ENCODE results near the gene DNAL1. TPM values are rescaled to one million over a fixed set of nuclear protein-coding genes. Genes with fewer than 3 reads are reported as not detected.

The DNAL1 gene
- total RNA-seq, 1 donor from 2014 or later: 18.1 TPM

DNA sequence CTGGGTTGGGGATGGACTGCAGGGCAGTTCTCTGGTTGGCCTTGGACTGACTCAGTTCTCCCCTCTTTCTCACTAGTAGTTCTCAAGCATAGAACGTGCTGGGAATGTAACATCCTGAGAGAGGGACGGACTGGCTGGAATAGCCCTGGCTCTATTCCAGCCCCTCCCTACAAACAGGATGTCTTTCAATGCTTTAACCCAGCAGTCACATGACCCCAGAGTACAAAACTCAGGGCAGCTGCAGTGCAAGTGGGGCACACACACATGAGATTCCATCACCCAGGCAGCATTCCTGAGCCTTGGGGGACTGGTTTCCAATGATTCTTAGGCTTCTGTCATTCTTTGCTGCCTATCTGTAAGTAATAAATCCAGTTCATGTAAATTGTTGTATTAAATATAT, 34.1 kb upstream of the DNAL1 start:
- TF ChIP-seq, protein P1, sequence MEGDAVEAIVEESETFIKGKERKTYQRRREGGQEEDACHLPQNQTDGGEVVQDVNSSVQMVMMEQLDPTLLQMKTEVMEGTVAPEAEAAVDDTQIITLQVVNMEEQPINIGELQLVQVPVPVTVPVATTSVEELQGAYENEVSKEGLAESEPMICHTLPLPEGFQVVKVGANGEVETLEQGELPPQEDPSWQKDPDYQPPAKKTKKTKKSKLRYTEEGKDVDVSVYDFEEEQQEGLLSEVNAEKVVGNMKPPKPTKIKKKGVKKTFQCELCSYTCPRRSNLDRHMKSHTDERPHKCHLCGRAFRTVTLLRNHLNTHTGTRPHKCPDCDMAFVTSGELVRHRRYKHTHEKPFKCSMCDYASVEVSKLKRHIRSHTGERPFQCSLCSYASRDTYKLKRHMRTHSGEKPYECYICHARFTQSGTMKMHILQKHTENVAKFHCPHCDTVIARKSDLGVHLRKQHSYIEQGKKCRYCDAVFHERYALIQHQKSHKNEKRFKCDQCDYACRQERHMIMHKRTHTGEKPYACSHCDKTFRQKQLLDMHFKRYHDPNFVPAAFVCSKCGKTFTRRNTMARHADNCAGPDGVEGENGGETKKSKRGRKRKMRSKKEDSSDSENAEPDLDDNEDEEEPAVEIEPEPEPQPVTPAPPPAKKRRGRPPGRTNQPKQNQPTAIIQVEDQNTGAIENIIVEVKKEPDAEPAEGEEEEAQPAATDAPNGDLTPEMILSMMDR (conservative IDR thresholded peaks at IDR 0.05): no peak
- H3K4me1 Mint-ChIP-seq: no peaks in the 10 kb centered on the region
- no peak for DNase-seq (ENCODE audit: low read depth, low spot score)
- H3K9me3 Mint-ChIP-seq: no peaks in the 10 kb centered on the region
- H3K27me3 Mint-ChIP-seq (ENCODE audit: low read depth): peaks cover 14% of the 10 kb centered on the region
- H3K4me3 Mint-ChIP-seq: peak overlapping the region; percentile 58
- H3K36me3 Mint-ChIP-seq (ENCODE audit: low read depth): no peaks in the 10 kb centered on the region
- no peak overlapping the region for H3K27ac Mint-ChIP-seq (ENCODE audit: unreplicated experiment)

- TF ChIP-seq, protein P1 (conservative IDR thresholded peaks at IDR 0.05): no peak
- Mint-ChIP-seq H3K27me3 (ENCODE audit: low read depth) (peaks cover 14% of the 10 kb centered on the region), H3K4me3 (peak within 1 kb of the TSS; percentile 91), H3K4me1 (no peaks in the 10 kb centered on the region), H3K36me3 (ENCODE audit: low read depth) (no peaks in the 10 kb centered on the region), H3K9me3 (no peaks in the 10 kb centered on the region), H3K27ac (ENCODE audit: unreplicated experiment) (peak within 1 kb of the TSS; percentile 62)
- DNase-seq (ENCODE audit: low read depth, low spot score): peak; percentile 66
Measured at GRCh38 chr14:73612339-73613045, 32.3 kb upstream of the DNAL1 start, which contains the start of gene ACOT6. ACOT6 (plus strand) TSS chr14:73612517; CDS start chr14:73612572, 55 bp downstream.

- TF ChIP-seq, protein P1 (conservative IDR thresholded peaks at IDR 0.05): no peak
- peak overlapping the region; percentile 91 for H3K4me3 Mint-ChIP-seq
- peaks cover 14% of the 10 kb centered on the region for H3K27me3 Mint-ChIP-seq (ENCODE audit: low read depth)
- no peak for DNase-seq (ENCODE audit: low read depth, low spot score)
- H3K9me3 Mint-ChIP-seq: no peaks in the 10 kb centered on the region
- H3K4me1 Mint-ChIP-seq: no peaks in the 10 kb centered on the region
- no peaks in the 10 kb centered on the region for H3K36me3 Mint-ChIP-seq (ENCODE audit: low read depth)
- H3K27ac Mint-ChIP-seq (ENCODE audit: unreplicated experiment): peak overlapping the region; percentile 62
Measured at GRCh38 chr14:73613046-73613383, 31.8 kb upstream of the DNAL1 start.

DNA sequence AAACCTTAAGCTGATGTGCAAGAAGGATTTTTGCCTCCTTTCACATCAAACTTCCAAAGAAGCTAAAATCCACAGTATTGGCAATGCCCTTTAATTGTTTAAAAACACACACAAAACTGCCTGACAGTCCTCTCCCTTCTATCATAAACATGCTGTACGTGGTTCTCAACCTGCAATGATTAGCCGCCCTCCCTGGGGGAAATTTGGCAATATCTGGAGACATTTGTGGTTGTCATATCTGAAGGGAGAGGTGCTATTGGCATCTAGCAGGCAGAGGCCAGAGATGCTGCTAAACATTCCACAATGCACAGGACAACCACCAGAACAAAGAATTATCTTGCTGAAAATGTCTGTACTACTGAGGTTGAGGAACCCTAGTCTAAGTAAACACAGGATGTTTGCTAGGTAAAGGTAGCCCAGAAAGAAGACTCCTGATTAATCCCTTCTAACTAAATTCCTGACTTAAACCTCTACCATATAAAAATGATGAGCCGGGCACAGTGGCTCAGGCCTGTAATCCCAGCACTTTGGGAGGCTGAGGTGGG, 31.3 kb upstream of the DNAL1 start:
- Mint-ChIP-seq H3K4me1 (no peaks in the 10 kb centered on the region), H3K27me3 (ENCODE audit: low read depth) (peaks cover 14% of the 10 kb centered on the region), H3K4me3 (peak overlapping the region; percentile 91), H3K9me3 (no peaks in the 10 kb centered on the region), H3K27ac (ENCODE audit: unreplicated experiment) (no peak overlapping the region), H3K36me3 (ENCODE audit: low read depth) (no peaks in the 10 kb centered on the region)
- TF ChIP-seq, protein P1 (conservative IDR thresholded peaks at IDR 0.05): no peak
- no peak for DNase-seq (ENCODE audit: low read depth, low spot score)

DNA sequence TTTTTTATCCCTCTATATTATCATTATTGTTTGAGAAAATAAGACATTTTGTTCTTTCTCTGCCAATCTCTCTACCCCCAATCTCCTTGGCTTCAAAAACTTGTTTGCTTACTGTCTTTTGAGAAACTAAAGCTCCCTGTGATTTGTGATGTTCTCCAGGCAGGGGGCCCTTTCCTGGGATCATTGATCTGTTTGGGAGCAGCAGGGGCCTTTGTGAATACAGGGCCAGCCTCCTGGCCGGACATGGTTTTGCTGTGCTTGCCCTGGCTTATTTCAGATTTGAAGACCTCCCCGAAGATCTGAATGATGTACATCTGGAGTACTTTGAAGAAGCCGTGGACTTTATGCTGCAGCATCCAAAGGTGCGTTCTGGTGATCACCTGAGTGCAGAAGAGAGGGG, 28.0 kb upstream of the DNAL1 start:
- Mint-ChIP-seq H3K27ac (ENCODE audit: unreplicated experiment) (no peak overlapping the region), H3K36me3 (ENCODE audit: low read depth) (no peaks in the 10 kb centered on the region), H3K9me3 (no peaks in the 10 kb centered on the region), H3K27me3 (ENCODE audit: low read depth) (peaks cover 16% of the 10 kb centered on the region), H3K4me1 (no peaks in the 10 kb centered on the region), H3K4me3 (no peak overlapping the region)
- TF ChIP-seq, protein P1 (conservative IDR thresholded peaks at IDR 0.05): no peak
- no peak for DNase-seq (ENCODE audit: low read depth, low spot score)
